ENCODE results near the gene LYPD8.

- TF ChIP-seq POLR2A (IDR thresholded peaks at IDR 0.05): no peak
- TF ChIP-seq CTCF (IDR thresholded peaks at IDR 0.05): no peak
- TF ChIP-seq POLR2AphosphoS5 (IDR thresholded peaks at IDR 0.05): no peak
- no peak for TF ChIP-seq EP300 (IDR thresholded peaks at IDR 0.05)
These were observed 45.2 kb downstream of the LYPD8 start for GRCh38 chr1:248710305-248710900.

All from stomach (tissue), 4 donors.